Fibroblast of the aortic adventitia (primary cell): ENCODE data around the gene PDGFRB. TPM values are rescaled to one million over a fixed set of nuclear protein-coding genes. Genes with fewer than 3 reads are reported as not detected.

Experiments
- DNase-seq: peaks from one replicate; pipeline ENCODE4 v3.0.0-alpha.2; 2010; ENCODE audit warnings: low read depth
- H3K4me3 ChIP-seq: 2 replicates; pipeline ENCODE4 v1.5.1; 2011; ENCODE audit warnings: low read depth, mild to moderate bottlenecking, control low read depth, low read length, moderate library complexity
- CTCF ChIP-seq: IDR thresholded peaks from 2 replicates; pipeline ENCODE4 v1.5.1; 2011; ENCODE audit warnings: mild to moderate bottlenecking, low read length, control low read depth, inconsistent platforms; ENCODE audit not compliant: insufficient read depth
- total RNA-seq: library from RNA; depleted of rRNA; stranded (reverse); fragments of >200 nt; gene quantifications from 2 replicates; pipeline ENCODE4 v1.2.3, GENCODE V29; 2012; ENCODE audit warnings: low replicate concordance

The PDGFRB gene
- total RNA-seq, 1 donor: 111 TPM

- DNase-seq: peak; percentile 89
- H3K4me3 ChIP-seq: peak overlapping the region; percentile 35
- TF ChIP-seq CTCF: no peak
These were observed 16.9 kb downstream of the PDGFRB start for GRCh38 chr5:150138551-150139265.

GRCh38 chr5:150137997-150138396, 17.6 kb downstream of the PDGFRB start:
- no peak for TF ChIP-seq CTCF
- H3K4me3 ChIP-seq: peak overlapping the region; percentile 35
- DNase-seq: peak; percentile 48

GRCh38 chr5:150137168-150137957, 18.3 kb downstream of the PDGFRB start:
- no peak for DNase-seq
- no peak for TF ChIP-seq CTCF
- no peak overlapping the region for H3K4me3 ChIP-seq

DNA sequence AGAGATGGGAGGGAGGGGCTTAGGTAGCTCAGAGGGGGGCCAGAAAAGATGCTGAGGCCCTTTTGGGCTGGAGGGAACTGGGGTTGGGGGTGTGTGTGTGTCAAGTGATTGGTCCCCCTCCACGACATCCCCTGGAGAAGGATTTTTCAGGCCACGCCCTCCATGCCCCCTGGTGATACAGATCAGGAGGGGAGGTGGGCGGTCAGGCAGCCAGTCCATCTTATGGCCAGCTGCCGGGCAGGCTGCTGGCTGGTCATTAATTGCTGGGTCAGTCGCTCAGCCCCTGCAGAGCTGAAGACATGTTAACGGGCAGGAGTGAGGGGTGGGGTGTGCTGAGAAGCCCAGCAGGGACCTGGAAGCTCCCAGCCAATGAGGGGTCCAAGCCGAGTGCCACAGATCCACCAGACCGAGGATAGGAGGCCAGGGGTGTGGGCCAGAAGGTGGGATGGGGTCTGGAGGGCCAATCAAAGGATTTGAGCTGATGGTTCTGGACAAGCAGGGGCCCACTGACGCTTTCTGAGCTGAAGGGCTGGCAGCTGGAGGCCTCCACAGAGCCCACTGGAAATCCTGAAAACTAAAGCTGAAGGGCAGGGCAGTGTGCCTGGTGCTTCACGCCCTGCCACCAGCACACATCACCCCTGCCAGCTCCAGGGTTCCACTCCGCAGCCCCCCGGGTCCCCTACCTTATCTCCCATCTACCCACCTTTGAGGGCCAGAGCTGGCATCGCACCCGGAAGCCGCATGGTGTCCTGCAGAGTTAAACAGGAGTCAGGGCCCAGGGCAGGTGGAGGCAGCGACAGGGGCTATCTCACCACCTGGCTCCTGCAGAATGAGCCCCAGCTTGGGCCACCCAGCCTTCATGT, 19.1 kb downstream of the PDGFRB start:
- TF ChIP-seq CTCF: no peak
- DNase-seq: no peak
- no peak overlapping the region for H3K4me3 ChIP-seq

DNA sequence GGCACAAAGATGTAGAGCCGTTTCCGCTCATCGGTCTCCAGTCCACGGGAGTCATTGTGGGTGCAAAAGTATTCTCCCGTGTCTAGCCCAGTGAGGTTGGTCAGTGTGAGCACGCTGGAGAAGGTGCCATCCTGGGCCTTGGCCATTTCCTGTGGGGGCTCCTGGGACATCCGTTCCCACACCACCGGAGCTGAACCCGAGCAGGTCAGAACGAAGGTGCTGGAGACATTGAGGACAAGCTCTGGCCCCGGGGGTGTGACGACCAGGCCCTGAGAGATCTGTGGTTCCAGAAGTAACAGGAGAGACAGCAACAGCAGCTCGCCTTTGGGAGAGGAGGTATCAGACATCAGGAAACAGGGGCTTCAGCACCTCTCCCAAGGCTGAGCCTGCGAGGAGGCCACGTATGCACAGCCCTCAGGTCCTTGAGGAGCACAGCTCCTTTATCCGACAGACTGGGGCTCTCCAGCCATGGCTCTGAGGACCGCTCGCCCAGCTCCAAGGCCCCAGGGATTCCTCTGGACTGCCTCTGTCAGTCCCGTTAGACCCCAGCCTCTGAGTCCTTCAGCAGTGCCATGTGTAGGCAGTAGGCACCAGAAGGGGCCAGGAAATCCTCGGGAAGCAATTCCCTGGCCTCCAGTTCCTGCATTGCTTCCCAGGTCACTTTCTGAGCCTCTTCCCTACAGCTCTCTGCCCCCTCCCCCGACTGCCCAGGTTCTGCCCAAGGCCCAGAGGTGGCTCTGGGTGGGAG, 19.9 kb downstream of the PDGFRB start:
- no peak overlapping the region for H3K4me3 ChIP-seq
- DNase-seq: no peak
- no peak for TF ChIP-seq CTCF

- H3K4me3 ChIP-seq: no peak overlapping the region
- no peak for TF ChIP-seq CTCF
- DNase-seq: no peak
These were observed 21.5 kb downstream of the PDGFRB start for GRCh38 chr5:150134198-150134588.
